ENCODE data around the gene IFNLR1. TPM values are rescaled to one million over a fixed set of nuclear protein-coding genes. Genes with fewer than 3 reads are reported as not detected.

The IFNLR1 gene
- total and polyA plus RNA-seq, 12 donors = 1.8 to 11.5 (median 3.9) TPM

DNA sequence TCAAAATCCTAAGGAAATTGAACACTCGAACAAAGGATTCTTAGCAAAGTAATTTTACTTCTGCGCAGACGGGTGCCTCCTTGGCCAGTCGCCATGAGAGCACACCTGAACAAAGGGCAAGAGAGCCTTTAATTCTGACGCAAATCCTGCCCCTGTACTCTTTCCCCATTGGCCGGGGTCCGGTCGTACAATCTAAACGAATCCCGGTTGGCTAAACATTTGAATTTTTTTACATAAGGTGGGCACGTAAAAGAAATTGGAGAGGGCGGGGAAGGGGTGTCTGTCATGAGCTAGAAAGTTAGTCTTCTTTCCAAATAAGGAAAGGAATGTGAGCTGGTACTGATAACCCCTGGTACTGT lies 35.9 kb downstream of the IFNLR1 start:
- Histone ChIP-seq H3K36me3 (replicated peaks in 1 of 2) (no peaks in the 10 kb centered on the region), H3K27ac (no peak overlapping the region), H3K9me3 (replicated peaks in 1 of 3) (no peaks in the 10 kb centered on the region), H3K27me3 (no peaks in the 10 kb centered on the region), H3K4me1 (replicated peaks in 1 of 2) (peaks cover 4 to 7% of the 10 kb centered on the region in 2 donors), H3K4me3 (no peak overlapping the region)
- 47 to 60% (median 53%) methylated on average over 12 of the region's 12 CpGs for WGBS, 4 donors
- TF ChIP-seq POLR2A (IDR thresholded peaks at IDR 0.05) = no peak
- TF ChIP-seq, protein P1, sequence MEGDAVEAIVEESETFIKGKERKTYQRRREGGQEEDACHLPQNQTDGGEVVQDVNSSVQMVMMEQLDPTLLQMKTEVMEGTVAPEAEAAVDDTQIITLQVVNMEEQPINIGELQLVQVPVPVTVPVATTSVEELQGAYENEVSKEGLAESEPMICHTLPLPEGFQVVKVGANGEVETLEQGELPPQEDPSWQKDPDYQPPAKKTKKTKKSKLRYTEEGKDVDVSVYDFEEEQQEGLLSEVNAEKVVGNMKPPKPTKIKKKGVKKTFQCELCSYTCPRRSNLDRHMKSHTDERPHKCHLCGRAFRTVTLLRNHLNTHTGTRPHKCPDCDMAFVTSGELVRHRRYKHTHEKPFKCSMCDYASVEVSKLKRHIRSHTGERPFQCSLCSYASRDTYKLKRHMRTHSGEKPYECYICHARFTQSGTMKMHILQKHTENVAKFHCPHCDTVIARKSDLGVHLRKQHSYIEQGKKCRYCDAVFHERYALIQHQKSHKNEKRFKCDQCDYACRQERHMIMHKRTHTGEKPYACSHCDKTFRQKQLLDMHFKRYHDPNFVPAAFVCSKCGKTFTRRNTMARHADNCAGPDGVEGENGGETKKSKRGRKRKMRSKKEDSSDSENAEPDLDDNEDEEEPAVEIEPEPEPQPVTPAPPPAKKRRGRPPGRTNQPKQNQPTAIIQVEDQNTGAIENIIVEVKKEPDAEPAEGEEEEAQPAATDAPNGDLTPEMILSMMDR (IDR thresholded peaks at IDR 0.05) = no peak
- DNase-seq = no peak
- intact Hi-C loops (cut with DNase I) = no loop called here

DNA sequence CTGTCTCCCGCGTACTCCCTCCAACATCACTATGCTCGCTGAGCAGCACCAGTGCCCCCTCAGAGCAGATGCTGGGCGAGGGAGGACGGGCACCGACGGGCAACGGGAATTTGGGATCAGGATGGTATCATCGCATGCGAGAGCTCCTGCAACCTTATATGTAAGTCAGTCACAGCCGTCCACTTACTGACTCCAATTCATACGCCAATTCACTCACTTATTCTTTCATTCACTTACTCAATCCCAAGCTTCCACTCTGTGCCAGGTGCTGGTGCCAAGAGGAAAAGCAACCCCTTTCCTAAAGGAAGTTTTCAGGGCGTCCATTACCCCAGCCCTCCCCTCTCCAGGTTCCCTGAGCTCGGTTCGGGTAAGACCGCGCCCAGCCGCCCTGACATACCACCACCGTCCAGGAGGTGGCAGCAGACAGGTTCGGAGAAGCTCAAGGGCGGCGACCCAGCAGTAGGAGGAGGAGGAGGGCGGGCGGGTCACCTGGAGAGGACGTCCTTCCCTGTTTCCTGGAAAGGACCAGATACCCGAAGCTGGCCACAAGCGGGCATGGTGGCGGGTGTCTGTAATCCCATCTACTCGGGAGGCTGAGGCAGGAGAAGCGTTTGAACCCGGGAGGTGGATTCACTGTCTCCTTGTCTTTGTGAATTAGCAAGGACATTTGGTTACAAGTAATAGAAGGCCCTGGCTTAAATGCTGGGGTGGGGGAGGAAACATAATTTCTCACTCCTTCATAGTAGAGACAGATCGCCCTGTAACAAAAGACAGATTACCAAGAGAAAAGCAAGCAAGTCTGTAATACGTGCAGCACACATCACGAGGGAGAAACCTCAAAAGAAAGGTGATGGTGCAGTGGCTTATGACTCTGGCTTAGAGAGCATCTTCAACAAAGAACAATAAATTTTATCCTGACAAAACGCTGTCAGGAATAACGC lies 36.6 kb downstream of the IFNLR1 start:
- intact Hi-C loops (cut with DNase I) = no loop called here
- no peak overlapping the region for H3K27ac ChIP-seq
- no peak for TF ChIP-seq POLR2A (IDR thresholded peaks at IDR 0.05)
- TF ChIP-seq, protein P1 (IDR thresholded peaks at IDR 0.05) = peak; percentile 81 to 87 (median 84)
- no peaks in the 10 kb centered on the region for H3K36me3 ChIP-seq (replicated peaks in 1 of 2)
- peak overlapping the region in 1 of 4 donors; percentile 37 for H3K4me3 ChIP-seq
- H3K9me3 ChIP-seq (replicated peaks in 1 of 3) = no peaks in the 10 kb centered on the region
- 13 to 16% (median 15%) methylated on average over 34 to 36 of the region's 36 CpGs for WGBS, 4 donors
- H3K27me3 ChIP-seq = no peaks in the 10 kb centered on the region
- DNase-seq = peak; percentile 88 to 95 (median 90)
- H3K4me1 ChIP-seq (replicated peaks in 1 of 2) = peaks cover 4 to 7% of the 10 kb centered on the region in 2 donors

DNA sequence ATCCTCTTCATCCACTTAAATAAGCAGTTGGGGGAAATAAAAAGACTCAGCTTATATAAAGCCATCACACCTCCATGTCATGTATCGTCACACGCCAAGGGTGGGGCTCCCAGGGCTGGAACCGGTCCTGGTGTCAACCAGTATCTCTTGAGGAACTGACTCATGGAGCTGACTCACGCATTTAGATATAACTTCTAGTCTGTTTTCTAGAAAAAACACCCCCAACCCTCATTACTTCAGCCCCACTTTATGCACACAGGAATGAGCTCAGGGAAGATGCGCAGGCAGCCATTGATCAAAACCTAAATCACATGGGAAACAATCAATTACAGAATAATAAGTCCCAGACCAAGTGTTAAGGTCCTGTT lies 37.2 kb downstream of the IFNLR1 start:
- no peaks in the 10 kb centered on the region for H3K27me3 ChIP-seq
- intact Hi-C loops (cut with DNase I) = no loop called here
- peaks cover 4 to 7% of the 10 kb centered on the region in 2 donors for H3K4me1 ChIP-seq (replicated peaks in 1 of 2)
- TF ChIP-seq, protein P1 (IDR thresholded peaks at IDR 0.05) = no peak
- no peak for TF ChIP-seq POLR2A (IDR thresholded peaks at IDR 0.05)
- no peaks in the 10 kb centered on the region for H3K9me3 ChIP-seq (replicated peaks in 1 of 3)
- peak; percentile 52 to 84 (median 66) for DNase-seq
- no peaks in the 10 kb centered on the region for H3K36me3 ChIP-seq (replicated peaks in 1 of 2)
- H3K27ac ChIP-seq = no peak overlapping the region
- WGBS, 4 donors = 16 to 39% (median 27%) methylated on average over 4 to 5 of the region's 5 CpGs
- H3K4me3 ChIP-seq = peak overlapping the region in 1 of 4 donors; percentile 37

DNA sequence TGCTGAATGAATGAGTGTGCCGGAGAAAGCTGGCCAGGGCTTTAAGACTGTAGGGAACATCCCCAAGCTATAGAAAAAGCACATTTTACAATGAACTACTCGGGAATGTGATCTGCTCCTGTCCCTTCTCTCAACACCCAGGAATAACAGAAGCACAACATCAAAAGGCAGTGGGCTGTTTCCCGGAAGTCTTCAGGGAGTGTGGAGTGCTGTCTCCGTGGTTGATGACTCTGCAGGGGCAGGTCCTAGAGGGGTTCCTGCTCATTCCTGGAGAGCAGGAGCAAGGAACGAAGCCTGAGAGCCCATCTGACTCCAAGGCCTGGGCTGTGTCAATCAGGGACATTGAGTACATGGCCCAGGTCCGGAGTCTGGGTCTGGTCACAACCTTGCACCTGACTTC lies 39.3 kb downstream of the IFNLR1 start:
- Histone ChIP-seq H3K9me3 (replicated peaks in 1 of 3) (no peaks in the 10 kb centered on the region), H3K27me3 (no peaks in the 10 kb centered on the region), H3K4me1 (replicated peaks in 1 of 2) (peaks cover 7 to 9% of the 10 kb centered on the region in 2 donors), H3K36me3 (replicated peaks in 1 of 2) (no peaks in the 10 kb centered on the region), H3K4me3 (no peak overlapping the region), H3K27ac (no peak overlapping the region)
- intact Hi-C loops (cut with DNase I) = no loop called here
- WGBS, 4 donors = 64 to 76% (median 72%) methylated on average over 4 to 6 of the region's 6 CpGs
- TF ChIP-seq, protein P1 (IDR thresholded peaks at IDR 0.05) = no peak
- no peak for TF ChIP-seq POLR2A (IDR thresholded peaks at IDR 0.05)
- no peak for DNase-seq
